Measurements from ENCODE around the gene BICRAL.
"Not testable (repeated sequence)": the region's sequence is repeated elsewhere in the genome, so short reads cannot be mapped to it uniquely, and the experiment has no call there.

BICRAL gene

GRCh38 chr6:42754759-42755158 lies 27.1 kb upstream of the BICRAL start:
- peaks cover 39% of the 10 kb centered on the region for H3K4me1 Mint-ChIP-seq
- H3K36me3 Mint-ChIP-seq = peaks cover 24% of the 10 kb centered on the region
- no peak for ATAC-seq
- H3K27ac Mint-ChIP-seq = no peak overlapping the region
- H3K4me3 Mint-ChIP-seq = no peak overlapping the region
- no peaks in the 10 kb centered on the region for H3K9me3 Mint-ChIP-seq
- H3K27me3 Mint-ChIP-seq = no peaks in the 10 kb centered on the region

- Mint-ChIP-seq H3K36me3 (peaks cover 26% of the 10 kb centered on the region), H3K9me3 (no peaks in the 10 kb centered on the region), H3K27ac (no peak overlapping the region), H3K4me1 (peaks cover 39% of the 10 kb centered on the region), H3K27me3 (no peaks in the 10 kb centered on the region), H3K4me3 (no peak overlapping the region)
- ATAC-seq = no peak
Observed at GRCh38 chr6:42756722-42757121, 25.1 kb upstream of the BICRAL start.

DNA sequence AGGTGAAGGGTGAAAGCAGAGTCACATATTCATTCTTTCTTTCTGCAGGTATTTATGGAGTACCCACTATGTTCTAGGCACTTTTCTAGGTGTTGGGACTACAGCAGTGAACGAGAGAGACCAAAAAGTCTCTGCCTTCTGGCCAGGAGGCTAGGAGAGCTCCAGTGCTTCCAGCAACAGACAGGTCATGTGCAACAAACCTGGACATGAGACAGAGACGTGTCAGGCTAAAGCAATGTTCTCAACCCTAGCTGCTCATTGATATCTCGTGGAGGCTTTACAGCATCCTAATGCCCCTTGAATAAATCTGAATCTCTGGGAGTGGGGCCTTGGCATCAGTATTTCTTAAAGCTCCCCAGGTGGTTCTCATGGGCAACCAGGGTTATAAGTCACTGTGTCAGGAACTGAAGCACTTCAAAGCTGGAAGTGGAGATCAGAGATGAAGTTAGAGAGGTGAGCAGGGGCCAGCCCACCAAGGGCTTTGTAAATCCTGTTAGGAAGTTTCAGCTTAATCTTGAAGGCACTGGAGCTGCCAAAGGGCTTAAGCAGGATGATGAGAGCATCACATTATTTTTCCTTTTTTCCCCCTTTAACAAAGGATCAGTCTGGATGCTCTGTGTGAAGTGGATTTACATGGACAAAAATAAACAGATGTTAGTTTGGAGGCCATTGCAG lies 23.0 kb upstream of the BICRAL start:
- Mint-ChIP-seq H3K36me3 (peaks cover 26% of the 10 kb centered on the region), H3K27me3 (no peaks in the 10 kb centered on the region), H3K4me1 (peaks cover 34% of the 10 kb centered on the region), H3K9me3 (no peaks in the 10 kb centered on the region), H3K27ac (no peak overlapping the region), H3K4me3 (no peak overlapping the region)
- no peak for ATAC-seq

DNA sequence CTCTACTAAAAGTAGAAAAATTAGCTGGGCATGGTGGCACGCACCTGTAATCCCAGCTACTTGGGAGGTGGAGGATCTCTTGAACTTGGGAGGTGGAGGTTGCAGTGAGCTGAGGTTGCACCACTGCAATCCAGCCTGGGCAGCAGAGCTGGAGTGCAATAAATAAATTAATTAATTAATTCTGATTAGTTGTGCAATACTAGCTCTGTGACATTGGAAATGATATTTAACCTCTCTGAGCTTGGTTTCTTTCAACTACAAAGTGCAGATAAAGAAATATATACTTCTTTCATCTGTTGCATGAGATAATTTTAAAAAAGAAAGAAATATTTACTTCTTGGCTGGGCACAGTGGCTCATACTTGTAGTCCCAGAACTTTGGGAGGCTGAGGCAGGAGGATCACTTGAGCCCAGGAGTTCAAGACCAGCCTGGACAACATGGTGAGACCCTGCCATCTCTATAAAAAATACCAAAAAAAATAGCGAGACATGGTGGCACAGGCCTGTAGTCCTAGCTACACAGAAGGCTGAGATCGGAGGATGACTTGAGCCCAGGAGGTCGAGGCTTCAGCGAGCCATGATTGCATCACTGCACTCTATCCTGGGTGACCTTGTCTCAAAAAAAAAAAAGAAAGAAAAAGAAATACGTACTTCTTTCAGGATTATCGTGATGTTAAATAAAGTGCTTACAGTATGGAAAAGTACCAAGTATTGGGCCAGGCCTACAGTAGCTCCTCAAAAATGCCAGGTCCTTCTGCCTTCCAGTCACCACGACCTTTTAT lies 20.4 kb upstream of the BICRAL start:
- Mint-ChIP-seq H3K9me3 (no peaks in the 10 kb centered on the region), H3K4me3 (no peak overlapping the region), H3K27ac (no peak overlapping the region), H3K4me1 (peaks cover 16% of the 10 kb centered on the region), H3K36me3 (peaks cover 26% of the 10 kb centered on the region), H3K27me3 (no peaks in the 10 kb centered on the region)
- ATAC-seq = no peak

DNA sequence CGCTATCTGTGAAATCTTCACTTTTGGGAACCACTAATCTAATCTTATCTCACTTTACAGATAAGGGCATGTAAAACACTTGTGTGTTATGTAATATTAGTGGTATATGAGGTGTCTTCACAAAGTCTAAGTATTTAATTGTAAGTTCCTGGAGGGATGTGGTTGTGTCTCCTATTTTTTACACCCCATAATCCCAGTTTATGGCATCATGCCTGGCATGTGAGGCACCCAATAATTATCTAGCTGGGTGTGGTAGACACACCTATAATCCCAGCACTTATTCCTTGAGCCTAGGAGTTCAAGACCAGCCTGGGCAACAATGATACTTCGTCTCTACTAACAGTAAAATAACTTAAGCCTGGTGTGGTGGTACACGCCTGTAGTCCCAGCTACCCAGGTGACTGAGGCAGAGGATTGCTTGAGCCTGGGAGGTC lies 19.4 kb upstream of the BICRAL start:
- peaks cover 17% of the 10 kb centered on the region for H3K4me1 Mint-ChIP-seq
- peaks cover 35% of the 10 kb centered on the region for H3K36me3 Mint-ChIP-seq
- no peak overlapping the region for H3K27ac Mint-ChIP-seq
- no peaks in the 10 kb centered on the region for H3K27me3 Mint-ChIP-seq
- H3K4me3 Mint-ChIP-seq = no peak overlapping the region
- no peak for ATAC-seq
- no peaks in the 10 kb centered on the region for H3K9me3 Mint-ChIP-seq

GRCh38 chr6:42762950-42763349 lies 18.9 kb upstream of the BICRAL start:
- Mint-ChIP-seq H3K4me3 (no peak overlapping the region), H3K27me3 (no peaks in the 10 kb centered on the region), H3K4me1 (peaks cover 17% of the 10 kb centered on the region), H3K27ac (no peak overlapping the region), H3K36me3 (peaks cover 38% of the 10 kb centered on the region), H3K9me3 (no peaks in the 10 kb centered on the region)
- ATAC-seq = no peak

DNA sequence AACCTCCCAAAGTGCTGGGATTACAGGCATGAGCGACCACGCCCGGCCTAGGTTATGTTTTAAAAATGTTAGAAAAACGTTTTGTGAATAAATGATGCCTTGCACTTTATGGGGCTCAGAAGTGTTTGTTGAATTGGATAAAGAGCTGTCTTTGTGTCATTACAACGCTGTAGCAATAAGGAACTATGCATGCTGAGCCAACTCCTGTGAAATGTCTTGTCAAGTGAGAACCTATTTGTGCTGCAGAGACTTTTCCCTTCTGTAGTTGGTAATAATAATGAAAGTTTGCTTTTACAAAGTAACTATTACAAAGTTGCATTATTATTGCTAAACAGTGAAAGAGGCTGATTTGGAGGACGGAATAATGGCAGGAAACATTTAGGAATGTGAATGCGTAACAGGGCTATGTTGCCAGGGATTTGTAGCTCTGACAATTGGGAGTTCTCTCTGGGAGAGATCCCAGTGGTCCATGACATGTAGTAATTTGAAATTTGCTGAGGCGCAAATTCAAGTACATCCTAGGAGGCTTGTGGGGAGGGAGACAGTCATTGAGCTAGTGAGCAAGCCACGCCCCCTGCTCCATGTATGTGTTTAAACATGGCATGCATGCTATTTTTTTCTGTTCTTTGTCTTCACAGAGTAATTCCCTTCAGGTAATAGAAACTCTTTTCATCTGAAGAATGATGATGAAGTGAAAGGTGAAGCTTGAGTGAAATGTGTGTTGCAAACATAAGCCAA lies 16.8 kb upstream of the BICRAL start:
- ATAC-seq = no peak
- H3K4me1 Mint-ChIP-seq = peaks cover 12% of the 10 kb centered on the region
- H3K27ac Mint-ChIP-seq = no peak overlapping the region
- H3K27me3 Mint-ChIP-seq = no peaks in the 10 kb centered on the region
- H3K36me3 Mint-ChIP-seq = peaks cover 27% of the 10 kb centered on the region
- no peak overlapping the region for H3K4me3 Mint-ChIP-seq
- no peaks in the 10 kb centered on the region for H3K9me3 Mint-ChIP-seq

GRCh38 chr6:42766163-42766670 lies 15.6 kb upstream of the BICRAL start:
- H3K27me3 Mint-ChIP-seq = no peaks in the 10 kb centered on the region
- no peak overlapping the region for H3K4me3 Mint-ChIP-seq
- peak overlapping the region; percentile 46 for H3K27ac Mint-ChIP-seq
- H3K9me3 Mint-ChIP-seq = no peaks in the 10 kb centered on the region
- peaks cover 23% of the 10 kb centered on the region for H3K4me1 Mint-ChIP-seq
- no peak for ATAC-seq
- peaks cover 27% of the 10 kb centered on the region for H3K36me3 Mint-ChIP-seq

DNA sequence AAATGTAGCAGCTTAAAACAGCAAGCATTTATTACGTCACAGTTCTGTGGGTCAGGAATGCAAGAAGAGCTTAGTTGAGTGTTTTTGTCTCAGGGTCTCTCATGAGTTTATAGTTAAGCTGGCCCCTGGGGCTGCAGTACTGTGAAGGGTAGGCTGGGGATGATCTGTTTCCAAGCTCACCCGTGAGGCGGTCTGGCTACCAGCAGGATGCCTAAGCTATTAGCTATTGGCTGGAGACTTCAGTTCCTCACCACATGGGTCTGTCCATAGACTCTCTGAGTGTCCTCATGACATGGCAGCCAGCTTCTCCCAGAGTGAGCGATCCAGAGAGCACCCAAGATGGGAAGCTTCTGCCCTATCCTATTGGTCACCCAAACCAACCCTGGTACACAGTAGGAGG lies 12.8 kb upstream of the BICRAL start:
- Mint-ChIP-seq H3K9me3 (no peaks in the 10 kb centered on the region), H3K4me3 (no peak overlapping the region), H3K4me1 (peaks cover 47% of the 10 kb centered on the region), H3K27me3 (no peaks in the 10 kb centered on the region), H3K36me3 (peaks cover 27% of the 10 kb centered on the region), H3K27ac (no peak overlapping the region)
- ATAC-seq = no peak

- Mint-ChIP-seq H3K27me3 (no peaks in the 10 kb centered on the region), H3K27ac (peak overlapping the region; percentile 100), H3K9me3 (no peaks in the 10 kb centered on the region), H3K4me3 (no peak overlapping the region), H3K36me3 (peaks cover 27% of the 10 kb centered on the region), H3K4me1 (peaks cover 54% of the 10 kb centered on the region)
- no peak for ATAC-seq
Observed at GRCh38 chr6:42769836-42770235, 12.0 kb upstream of the BICRAL start.

- H3K27ac Mint-ChIP-seq = peak overlapping the region; percentile 100
- no peaks in the 10 kb centered on the region for H3K27me3 Mint-ChIP-seq
- peaks cover 17% of the 10 kb centered on the region for H3K36me3 Mint-ChIP-seq
- H3K4me1 Mint-ChIP-seq = peaks cover 64% of the 10 kb centered on the region
- H3K4me3 Mint-ChIP-seq = peak overlapping the region; percentile 52
- H3K9me3 Mint-ChIP-seq = no peaks in the 10 kb centered on the region
- ATAC-seq = no peak
Observed at GRCh38 chr6:42771741-42772100, 10.1 kb upstream of the BICRAL start.

GRCh38 chr6:42774201-42774600 lies 7.7 kb upstream of the BICRAL start:
- ATAC-seq = no peak
- Mint-ChIP-seq H3K27me3 (no peaks in the 10 kb centered on the region), H3K36me3 (no peaks in the 10 kb centered on the region), H3K4me1 (peaks cover 77% of the 10 kb centered on the region), H3K4me3 (peak overlapping the region; percentile 83), H3K9me3 (no peaks in the 10 kb centered on the region), H3K27ac (peak overlapping the region; percentile 96)

- not testable (repeated sequence) for H3K27me3 Mint-ChIP-seq, H3K9me3 Mint-ChIP-seq, H3K36me3 Mint-ChIP-seq
- peak; percentile 87 for ATAC-seq
- Mint-ChIP-seq H3K4me3 (peak overlapping the region; percentile 83), H3K27ac (peak overlapping the region; percentile 96), H3K4me1 (peaks cover 80% of the 10 kb centered on the region)
Observed at GRCh38 chr6:42774821-42775487, 6.9 kb upstream of the BICRAL start.

DNA sequence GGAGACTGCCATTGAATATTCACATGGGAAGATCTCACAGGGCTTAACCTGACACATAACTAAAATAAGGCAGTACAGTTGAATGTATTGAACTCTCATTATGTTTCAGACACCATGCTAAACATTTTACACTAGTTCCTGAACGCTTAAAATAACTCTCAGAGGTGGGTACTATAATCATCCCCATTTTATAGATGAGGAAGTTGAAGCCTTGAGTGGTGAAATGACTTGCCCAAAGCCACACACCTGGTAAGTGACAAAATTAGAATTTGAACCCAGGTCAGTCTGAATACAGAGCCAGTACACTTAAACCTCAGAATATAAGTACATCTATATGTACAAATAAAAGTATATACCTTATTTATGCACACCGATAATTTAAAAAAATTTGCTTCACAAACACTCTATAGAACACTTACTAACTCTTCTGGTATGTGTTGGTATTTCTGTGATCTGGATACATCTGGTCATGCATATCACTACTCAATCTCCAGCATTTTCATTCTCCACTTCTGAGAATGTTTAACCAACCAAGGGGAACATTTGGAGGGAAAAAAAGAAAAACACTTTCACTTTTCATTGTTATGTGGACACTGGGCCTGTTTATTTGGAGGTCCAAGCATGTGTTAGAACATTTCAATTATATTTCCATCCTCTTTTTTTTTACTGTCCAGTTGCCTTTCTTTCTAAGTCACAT lies 4.6 kb upstream of the BICRAL start:
- Mint-ChIP-seq H3K27me3 (no peaks in the 10 kb centered on the region), H3K27ac (no peak overlapping the region), H3K36me3 (no peaks in the 10 kb centered on the region), H3K4me1 (peaks cover 68% of the 10 kb centered on the region), H3K4me3 (peak overlapping the region; percentile 38), H3K9me3 (no peaks in the 10 kb centered on the region)
- peak; percentile 63 for ATAC-seq

Measured in stimulated activated memory B cell treated with anti-CD40 and anti-IgM and Interleukin-4, amounts not matched to agents 10 μg/mL and 1 μg/mL and 100 μg/mL, for 72 hours (primary cell).